Measurements from ENCODE around the gene CYP26C1.

CYP26C1 gene

GRCh38 chr10:93059975-93060886 is at the start of gene CYP26C1:
TSS of gene CYP26C1 (plus strand) at chr10:93060798. CDS start at chr10:93061264, 466 bp downstream.
- FAIRE-seq = no peak

- FAIRE-seq = no peak
These were observed 44.9 kb upstream of the CYP26C1 start for GRCh38 chr10:93015722-93016121.

DNA sequence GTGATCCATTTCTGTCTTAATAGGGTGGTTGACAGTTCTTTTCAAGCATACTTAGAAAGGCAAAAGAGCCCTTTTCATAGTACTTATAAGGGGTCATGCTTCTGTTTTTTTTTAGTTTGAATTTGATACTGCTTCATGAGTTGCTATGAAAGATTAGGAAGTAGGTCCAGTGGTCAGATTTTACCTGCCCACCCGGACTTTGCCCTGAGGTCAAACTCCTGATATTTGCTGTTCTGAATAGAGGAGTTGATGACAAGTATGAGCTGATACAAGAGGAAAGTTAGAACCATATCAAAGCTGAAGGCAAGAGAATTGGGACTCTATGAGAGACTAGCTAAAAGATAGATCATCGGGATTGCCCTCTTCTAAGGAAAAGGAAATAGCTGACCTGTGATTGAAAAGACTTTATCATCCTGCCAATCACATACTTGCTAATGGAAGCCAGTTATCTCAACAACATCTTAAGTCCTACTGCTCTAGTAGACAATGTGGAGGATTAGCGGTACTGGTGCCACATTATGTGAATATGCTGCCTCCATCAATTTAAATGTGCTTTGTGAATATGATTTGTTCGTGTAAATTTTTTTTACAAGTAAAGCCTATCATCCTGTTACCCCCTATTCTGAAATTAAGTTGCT is 37.5 kb upstream of the CYP26C1 start:
- FAIRE-seq = no peak

DNA sequence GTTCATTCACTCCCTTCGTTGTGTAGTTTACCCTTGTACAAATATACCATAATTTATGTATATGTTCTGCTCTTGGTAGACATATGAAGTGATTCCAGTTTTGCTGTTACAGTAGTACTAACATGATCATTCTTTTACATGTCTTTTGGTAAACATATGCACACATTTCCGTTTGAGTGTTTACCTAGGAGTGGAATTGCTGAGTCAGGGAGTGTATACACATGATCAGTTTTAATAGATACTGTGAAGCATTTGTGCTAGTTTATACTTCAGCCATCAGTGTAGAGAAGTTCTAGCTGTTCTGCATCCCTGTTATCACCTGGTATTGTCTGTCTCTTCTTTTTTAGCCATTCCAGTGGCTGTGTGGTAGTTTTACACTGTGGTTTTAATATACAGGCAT is 34.5 kb upstream of the CYP26C1 start:
- no peak for FAIRE-seq

GRCh38 chr10:93027508-93027907 is 33.1 kb upstream of the CYP26C1 start:
- FAIRE-seq = no peak

GRCh38 chr10:93028883-93029282 is 31.7 kb upstream of the CYP26C1 start:
- FAIRE-seq = no peak

DNA sequence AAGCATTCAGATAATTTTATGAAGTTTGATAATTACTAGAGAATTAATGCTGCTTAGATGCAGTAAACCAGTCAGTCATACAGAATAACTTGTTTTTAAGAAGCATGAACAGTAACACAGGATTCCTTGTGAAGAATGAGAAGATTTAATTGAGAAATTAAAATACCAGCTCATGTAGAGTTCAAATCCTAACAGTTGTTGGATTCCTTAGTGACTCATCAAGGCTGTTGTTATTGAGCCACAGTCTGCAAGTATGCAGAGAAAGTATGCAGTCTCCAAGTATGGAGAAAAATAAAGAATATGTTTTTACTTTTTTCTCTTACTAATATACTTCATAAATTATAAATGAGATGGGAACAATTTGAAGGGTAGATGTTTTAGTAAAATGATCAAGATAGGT is 30.2 kb upstream of the CYP26C1 start:
- peak; percentile 90 for FAIRE-seq

- FAIRE-seq = no peak
These were observed 28.3 kb upstream of the CYP26C1 start for GRCh38 chr10:93032105-93032808.

DNA sequence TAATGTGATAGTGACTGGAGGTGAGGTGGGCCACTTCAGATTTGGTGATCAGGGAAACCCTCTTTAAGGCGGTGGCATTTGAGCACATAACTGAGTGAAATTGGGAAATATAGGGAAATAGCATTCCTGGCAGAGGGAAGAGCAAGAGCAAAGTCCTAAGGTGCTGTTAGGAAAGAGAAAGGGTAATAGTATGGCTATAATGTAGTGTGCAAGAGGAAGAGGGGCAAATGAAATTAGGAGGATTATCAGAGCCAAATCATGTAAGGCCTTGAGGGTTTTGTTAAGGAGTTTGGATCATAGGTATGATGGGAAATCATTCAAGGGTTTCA is 27.8 kb upstream of the CYP26C1 start:
- FAIRE-seq = no peak

DNA sequence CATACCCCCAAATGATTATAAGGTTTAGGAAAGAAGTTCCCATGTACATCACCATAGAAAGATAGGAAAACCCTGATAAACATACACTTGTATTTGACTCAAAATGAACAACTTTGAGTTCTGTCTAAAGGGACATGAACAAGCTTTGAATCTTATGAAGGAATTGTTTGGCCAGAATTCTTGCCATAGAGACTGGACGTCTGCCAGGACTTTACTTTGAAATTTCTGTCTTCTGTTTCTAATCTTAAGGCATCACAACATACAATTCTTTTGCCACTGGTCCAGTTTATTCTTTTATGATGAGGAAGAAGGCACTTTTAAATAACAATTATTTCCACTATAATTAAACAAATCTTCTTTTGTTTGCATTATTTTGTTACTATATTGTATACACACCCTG is 26.2 kb upstream of the CYP26C1 start:
- FAIRE-seq = no peak

DNA sequence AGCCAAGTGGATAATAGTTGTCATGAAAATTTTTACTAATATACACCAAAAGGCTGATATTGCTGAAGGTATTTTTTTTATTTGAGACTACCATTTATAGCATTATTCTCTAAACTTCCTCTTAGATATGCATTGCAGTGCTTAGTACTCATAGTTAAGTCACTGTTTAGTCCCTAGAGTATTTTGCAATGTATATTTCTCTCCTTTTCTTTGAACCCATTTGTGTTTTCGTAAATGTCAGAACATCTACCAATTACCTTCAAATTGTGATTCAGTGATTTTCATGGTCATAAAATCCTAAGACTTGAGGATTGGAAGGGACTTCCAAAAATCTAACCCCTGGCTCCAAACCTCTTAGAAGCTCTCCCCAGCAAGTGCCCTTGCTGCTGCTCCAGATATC is 21.5 kb upstream of the CYP26C1 start:
- FAIRE-seq = no peak

GRCh38 chr10:93039721-93040120 is 20.9 kb upstream of the CYP26C1 start:
- FAIRE-seq = no peak

DNA sequence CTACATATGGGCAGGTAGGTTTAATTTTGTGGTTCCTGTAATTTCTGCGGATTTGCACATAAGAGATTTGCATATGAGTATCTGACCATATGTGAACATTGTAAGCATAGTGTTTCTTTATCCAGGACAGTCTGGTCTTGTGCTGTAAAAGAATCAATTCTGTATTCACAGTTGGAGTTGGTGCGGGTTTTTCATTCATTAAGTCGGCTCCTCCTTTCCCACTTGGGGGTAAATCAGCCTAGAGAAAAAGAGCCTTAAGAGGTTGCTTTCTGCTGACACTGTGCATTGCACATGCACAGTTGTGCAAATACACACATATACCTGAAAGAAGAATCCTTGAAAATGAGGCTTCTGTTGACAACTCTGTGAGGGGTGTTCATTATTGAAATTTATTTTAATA is 6.1 kb upstream of the CYP26C1 start:
- FAIRE-seq = no peak

DNA sequence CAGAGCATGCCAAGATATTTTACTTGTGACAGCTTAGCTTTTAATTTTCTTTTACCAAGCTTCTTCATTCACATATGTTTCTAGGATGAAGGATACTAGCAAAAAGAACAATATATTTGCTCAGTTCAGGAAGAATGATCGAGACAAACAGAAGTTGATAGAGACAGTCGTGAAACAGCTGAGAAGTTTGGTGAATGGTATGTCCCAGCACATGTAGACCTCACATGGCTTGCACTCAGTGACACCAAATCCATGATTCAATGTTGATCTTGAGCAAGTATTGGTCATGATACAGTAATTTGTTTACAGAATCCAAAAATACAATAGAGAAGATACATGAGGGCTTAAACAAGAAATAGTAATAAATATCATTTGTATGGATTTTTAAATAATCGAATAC is 2.5 kb upstream of the CYP26C1 start:
- FAIRE-seq = no peak

- no peak for FAIRE-seq
These were observed 442 bp downstream of the CYP26C1 start for GRCh38 chr10:93060887-93061593.

DNA sequence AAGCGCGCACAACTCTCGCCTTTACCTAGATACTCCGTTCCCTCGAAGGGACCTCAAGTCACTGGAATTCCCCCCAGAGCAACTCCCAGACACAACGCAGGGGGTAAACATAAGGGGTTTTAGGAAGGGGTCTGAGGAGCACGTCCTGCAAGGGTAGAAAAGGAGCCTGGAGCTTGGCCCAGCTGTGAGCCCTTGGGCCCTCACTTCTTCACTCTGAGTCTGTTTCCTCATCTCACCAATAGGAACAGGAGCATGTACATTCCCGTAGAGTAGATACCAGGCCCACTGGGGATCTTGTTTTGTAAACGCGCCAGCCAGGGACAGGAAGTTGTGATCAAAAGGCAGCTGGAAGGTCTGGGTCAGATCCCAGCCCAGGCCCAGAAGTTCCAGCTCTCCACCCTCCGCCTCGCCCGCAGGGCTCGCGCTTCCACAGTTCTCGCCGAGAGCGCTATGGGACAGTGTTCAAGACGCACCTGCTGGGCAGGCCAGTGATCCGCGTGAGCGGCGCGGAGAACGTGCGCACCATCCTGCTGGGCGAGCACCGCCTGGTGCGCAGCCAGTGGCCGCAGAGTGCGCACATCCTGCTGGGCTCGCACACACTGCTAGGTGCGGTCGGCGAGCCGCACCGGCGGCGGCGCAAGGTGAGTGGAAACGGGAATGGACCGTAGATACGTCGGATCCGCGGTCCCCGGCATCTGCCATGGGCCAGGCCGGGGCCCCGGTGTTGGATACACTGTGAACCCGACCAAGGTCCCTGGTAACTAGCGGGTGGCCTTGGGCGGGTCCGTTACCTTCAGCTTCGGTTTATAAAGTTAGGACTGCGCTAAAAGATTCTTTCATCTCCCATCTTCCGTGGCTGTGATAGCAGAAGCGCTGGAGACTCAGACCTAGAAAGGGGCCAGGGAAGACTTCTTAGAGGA is 1.3 kb downstream of the CYP26C1 start:
- FAIRE-seq = no peak

DNA sequence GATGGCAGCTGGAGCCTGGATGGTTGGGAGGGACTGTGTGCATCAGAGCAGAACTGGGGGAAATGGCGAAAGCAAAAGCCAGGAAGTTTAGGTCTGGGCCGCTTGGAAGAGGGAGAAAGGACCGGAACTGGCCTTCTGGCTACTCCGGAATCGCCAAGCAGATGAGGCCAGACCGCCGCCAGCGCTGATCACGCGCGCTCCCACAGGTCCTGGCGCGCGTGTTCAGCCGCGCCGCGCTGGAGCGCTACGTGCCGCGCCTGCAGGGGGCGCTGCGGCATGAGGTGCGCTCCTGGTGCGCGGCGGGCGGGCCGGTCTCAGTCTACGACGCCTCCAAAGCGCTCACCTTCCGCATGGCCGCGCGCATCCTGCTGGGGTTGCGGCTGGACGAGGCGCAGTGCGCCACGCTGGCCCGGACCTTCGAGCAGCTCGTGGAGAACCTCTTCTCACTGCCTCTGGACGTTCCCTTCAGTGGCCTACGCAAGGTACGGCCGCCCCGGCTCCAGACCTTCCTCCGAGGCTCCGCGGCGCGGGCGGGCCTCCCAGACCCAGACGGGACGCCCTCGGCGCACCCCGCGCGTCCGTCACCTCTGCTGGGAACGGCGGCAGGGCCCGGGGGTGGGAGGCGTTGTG is 2.0 kb downstream of the CYP26C1 start:
- no peak for FAIRE-seq

DNA sequence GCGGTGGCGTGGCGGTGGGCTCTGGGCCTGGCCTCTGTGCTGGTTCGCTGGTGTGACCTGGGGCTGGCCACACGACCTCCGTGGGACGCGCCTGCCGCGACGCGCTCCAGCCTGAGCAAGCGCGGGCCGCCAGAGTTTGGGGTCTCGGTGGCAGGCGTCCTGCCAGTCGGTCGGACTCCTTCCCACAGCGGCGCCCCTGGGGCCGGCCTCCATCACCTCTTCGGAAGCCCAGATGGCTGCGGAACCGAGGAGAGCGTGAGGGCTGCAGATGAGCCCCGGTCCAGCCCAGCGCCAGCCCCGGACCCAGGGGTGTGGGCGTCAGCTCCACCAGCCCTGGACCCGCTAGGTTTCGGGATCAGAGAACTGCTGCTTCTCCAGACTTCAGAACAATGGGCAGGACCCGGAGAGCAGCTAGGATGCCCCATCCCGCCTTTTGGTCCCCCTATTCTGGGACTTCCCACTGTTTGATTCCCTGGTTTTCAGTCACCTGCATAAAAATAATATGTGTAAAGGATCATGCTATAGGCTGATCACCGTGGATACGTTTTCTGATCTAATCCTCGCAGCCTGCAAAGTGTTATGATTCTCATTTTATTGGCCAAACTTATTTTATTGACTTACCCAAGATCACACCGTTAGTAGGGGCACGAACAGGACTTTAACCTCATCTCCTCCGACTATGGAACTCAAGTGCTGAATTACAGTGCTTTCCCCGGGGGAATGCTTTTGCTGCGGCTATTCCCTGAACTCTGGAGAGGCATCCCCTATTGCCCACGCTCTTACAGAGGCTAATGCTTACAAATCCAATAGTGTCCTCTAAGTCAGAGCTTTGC is 2.8 kb downstream of the CYP26C1 start:
- no peak for FAIRE-seq

DNA sequence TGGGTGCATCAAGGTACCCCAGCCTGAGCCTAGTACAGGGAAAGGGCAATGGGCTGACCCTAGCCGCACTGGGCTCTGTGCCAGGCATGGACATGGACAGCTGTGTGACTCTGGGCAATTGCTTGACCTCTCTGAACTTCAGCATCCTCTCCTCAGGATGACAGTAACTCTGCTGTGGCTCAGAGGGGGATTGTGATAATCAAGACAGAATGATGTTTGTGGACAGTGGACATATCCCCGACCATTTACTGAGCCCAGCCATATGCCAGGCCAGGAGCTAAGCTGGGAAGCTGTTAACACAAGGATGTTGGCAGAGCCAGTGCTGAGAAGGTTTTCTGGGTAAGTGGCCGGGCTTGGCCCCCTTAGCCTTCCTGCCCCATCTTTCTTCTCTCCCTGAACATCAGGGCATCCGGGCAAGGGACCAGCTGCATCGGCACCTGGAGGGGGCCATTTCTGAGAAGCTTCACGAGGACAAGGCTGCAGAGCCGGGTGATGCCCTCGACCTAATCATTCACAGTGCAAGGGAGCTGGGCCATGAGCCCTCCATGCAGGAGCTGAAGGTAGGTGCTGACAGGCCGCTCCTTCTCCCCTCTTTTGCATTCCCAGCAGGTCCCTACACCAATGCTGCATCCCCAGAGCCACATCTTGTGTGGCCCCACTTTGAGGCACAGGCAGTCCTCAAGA is 3.5 kb downstream of the CYP26C1 start:
- FAIRE-seq = no peak
